Astrocyte of the cerebellum (primary cell): ENCODE results near the gene DPPA5.

ENCODE experiments used
- DNase-seq: peaks from one replicate; pipeline ENCODE4 v3.0.0-alpha.2; 2011; ENCODE audit warnings: low read depth
- H3K4me3 ChIP-seq: 2 replicates; pipeline ENCODE4 v1.5.1; 2011; ENCODE audit warnings: mild to moderate bottlenecking, low read depth, low read length, moderate library complexity
- CTCF ChIP-seq: IDR thresholded peaks from 2 replicates; pipeline ENCODE4 v1.5.1; 2012; ENCODE audit warnings: low read length, low read depth, moderate library complexity, mild to moderate bottlenecking; ENCODE audit errors: missing control alignments
- in situ Hi-C: cut with HindIII; loops from 2 replicates; pipeline ENCODE4 v1.10.0; 2017; ENCODE audit warnings: low sequenced_read_pairs

DPPA5 gene

GRCh38 chr6:73367761-73368355, 13.8 kb upstream of the DPPA5 start:
- no peak overlapping the region for H3K4me3 ChIP-seq
- DNase-seq = no peak
- in situ Hi-C loops = no loop called here
- TF ChIP-seq CTCF = no peak

- no peak for DNase-seq
- in situ Hi-C loops = no loop called here
- TF ChIP-seq CTCF = no peak
- no peak overlapping the region for H3K4me3 ChIP-seq
Observed at GRCh38 chr6:73364549-73364948, 10.5 kb upstream of the DPPA5 start.

GRCh38 chr6:73364121-73364520, 10.0 kb upstream of the DPPA5 start:
- in situ Hi-C loops = no loop called here

GRCh38 chr6:73363537-73363875, 9.4 kb upstream of the DPPA5 start:
- H3K4me3 ChIP-seq = no peak overlapping the region
- TF ChIP-seq CTCF = no peak
- in situ Hi-C loops = no loop called here
- DNase-seq = no peak

More at GRCh38 chr6:73364121-73364520, 10.0 kb upstream of the DPPA5 start:
- no peak for DNase-seq
- no peak overlapping the region for H3K4me3 ChIP-seq
- TF ChIP-seq CTCF = no peak

- no peak for DNase-seq
- in situ Hi-C loops = no loop called here
- no peak for TF ChIP-seq CTCF
Observed at GRCh38 chr6:73362869-73363536, 8.9 kb upstream of the DPPA5 start.

GRCh38 chr6:73362358-73362757, 8.3 kb upstream of the DPPA5 start, which contains the start of gene KHDC3L:
KHDC3L (plus strand) TSS chr6:73362658; CDS start chr6:73362730, 72 bp downstream.
- no peak for TF ChIP-seq CTCF
- in situ Hi-C loops = no loop called here
- DNase-seq = no peak
- H3K4me3 ChIP-seq = no peak within 1 kb of the TSS

More at GRCh38 chr6:73362869-73363536, 8.9 kb upstream of the DPPA5 start:
- H3K4me3 ChIP-seq = no peak overlapping the region
